ENCODE measurements around the gene SLC11A1.

The SLC11A1 gene

GRCh38 chr2:218427741-218428140 lies 45.7 kb downstream of the SLC11A1 start:
- TF ChIP-seq CTCF (IDR thresholded peaks at IDR 0.05; ENCODE audit: insufficient read depth, low read length) (no peak), REST (IDR thresholded peaks at IDR 0.05; ENCODE audit: insufficient replicate concordance, low read depth) (no peak), SPI1 (IDR thresholded peaks at IDR 0.05; ENCODE audit: borderline replicate concordance, low read depth) (no peak), POLR2AphosphoS5 (IDR thresholded peaks at IDR 0.05; ENCODE audit: low read depth) (no peak), GABPA (IDR thresholded peaks at IDR 0.05; ENCODE audit: low read depth) (no peak)
- no peaks in the 10 kb centered on the region for H3K27me3 ChIP-seq (ENCODE audit: insufficient read depth, poor library complexity, severe bottlenecking)

GRCh38 chr2:218428846-218429558 lies 46.9 kb downstream of the SLC11A1 start:
- TF ChIP-seq SPI1 (IDR thresholded peaks at IDR 0.05; ENCODE audit: borderline replicate concordance, low read depth): no peak
- no peak for TF ChIP-seq GABPA (IDR thresholded peaks at IDR 0.05; ENCODE audit: low read depth)
- no peak for TF ChIP-seq REST (IDR thresholded peaks at IDR 0.05; ENCODE audit: insufficient replicate concordance, low read depth)
- no peak for TF ChIP-seq POLR2AphosphoS5 (IDR thresholded peaks at IDR 0.05; ENCODE audit: low read depth)
- no peak for TF ChIP-seq CTCF (IDR thresholded peaks at IDR 0.05; ENCODE audit: insufficient read depth, low read length)
- no peak for DNase-seq (ENCODE audit: low read depth in 1 of 2, low spot score in 1 of 2)
- Histone ChIP-seq H3K4me3 (replicated peaks; ENCODE audit: insufficient read depth, low read length) (no peak overlapping the region), H3K27me3 (ENCODE audit: insufficient read depth, poor library complexity, severe bottlenecking) (no peaks in the 10 kb centered on the region), H3K27ac (replicated peaks) (no peak overlapping the region)

More at GRCh38 chr2:218427741-218428140, 45.7 kb downstream of the SLC11A1 start:
- no peak for DNase-seq (ENCODE audit: low read depth in 1 of 2, low spot score in 1 of 2)
- no peak overlapping the region for H3K4me3 ChIP-seq (replicated peaks; ENCODE audit: insufficient read depth, low read length)
- H3K27ac ChIP-seq (replicated peaks): no peak overlapping the region

- Histone ChIP-seq H3K4me3 (replicated peaks; ENCODE audit: insufficient read depth, low read length) (no peak overlapping the region), H3K27me3 (ENCODE audit: insufficient read depth, poor library complexity, severe bottlenecking) (no peaks in the 10 kb centered on the region), H3K27ac (replicated peaks) (no peak overlapping the region)
- DNase-seq (ENCODE audit: low read depth in 1 of 2, low spot score in 1 of 2): no peak
- no peak for TF ChIP-seq POLR2AphosphoS5 (IDR thresholded peaks at IDR 0.05; ENCODE audit: low read depth)
- TF ChIP-seq CTCF (IDR thresholded peaks at IDR 0.05; ENCODE audit: insufficient read depth, low read length): no peak
- TF ChIP-seq GABPA (IDR thresholded peaks at IDR 0.05; ENCODE audit: low read depth): no peak
- TF ChIP-seq REST (IDR thresholded peaks at IDR 0.05; ENCODE audit: insufficient replicate concordance, low read depth): no peak
- TF ChIP-seq SPI1 (IDR thresholded peaks at IDR 0.05; ENCODE audit: borderline replicate concordance, low read depth): no peak
Observed at GRCh38 chr2:218429911-218430692, 48.0 kb downstream of the SLC11A1 start.
